ENCODE results near the gene ZBTB7C. TPM values are rescaled to one million over a fixed set of nuclear protein-coding genes. Genes with fewer than 3 reads are reported as not detected.
A peak's percentile ranks its signal among the peaks of the same experiment; 100 is the strongest.

The ZBTB7C gene
- total RNA-seq, 4 donors from 2014 or later: 26.0 to 50.6 (median 46.2) TPM

DNA sequence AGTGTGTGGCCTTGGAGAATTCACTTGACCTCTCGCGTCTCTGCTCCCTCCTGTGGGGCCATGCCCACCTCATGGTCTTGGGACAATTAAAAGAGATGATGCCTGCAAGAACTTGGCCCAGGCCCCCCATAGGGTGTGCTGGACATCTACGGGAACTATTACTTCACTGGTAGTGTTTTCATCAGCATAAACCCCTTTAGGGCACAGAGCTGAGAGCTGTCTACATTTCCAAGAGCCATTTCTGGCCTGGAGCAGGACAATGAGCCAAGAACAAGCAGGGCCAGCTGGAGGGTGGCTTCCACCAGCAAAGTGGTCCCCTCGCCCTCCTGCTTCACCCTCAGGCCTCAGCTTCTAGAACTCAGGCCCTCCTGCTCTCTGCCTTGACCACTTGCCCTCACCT is 232.3 kb downstream of the ZBTB7C start:
- TF ChIP-seq, protein P1, sequence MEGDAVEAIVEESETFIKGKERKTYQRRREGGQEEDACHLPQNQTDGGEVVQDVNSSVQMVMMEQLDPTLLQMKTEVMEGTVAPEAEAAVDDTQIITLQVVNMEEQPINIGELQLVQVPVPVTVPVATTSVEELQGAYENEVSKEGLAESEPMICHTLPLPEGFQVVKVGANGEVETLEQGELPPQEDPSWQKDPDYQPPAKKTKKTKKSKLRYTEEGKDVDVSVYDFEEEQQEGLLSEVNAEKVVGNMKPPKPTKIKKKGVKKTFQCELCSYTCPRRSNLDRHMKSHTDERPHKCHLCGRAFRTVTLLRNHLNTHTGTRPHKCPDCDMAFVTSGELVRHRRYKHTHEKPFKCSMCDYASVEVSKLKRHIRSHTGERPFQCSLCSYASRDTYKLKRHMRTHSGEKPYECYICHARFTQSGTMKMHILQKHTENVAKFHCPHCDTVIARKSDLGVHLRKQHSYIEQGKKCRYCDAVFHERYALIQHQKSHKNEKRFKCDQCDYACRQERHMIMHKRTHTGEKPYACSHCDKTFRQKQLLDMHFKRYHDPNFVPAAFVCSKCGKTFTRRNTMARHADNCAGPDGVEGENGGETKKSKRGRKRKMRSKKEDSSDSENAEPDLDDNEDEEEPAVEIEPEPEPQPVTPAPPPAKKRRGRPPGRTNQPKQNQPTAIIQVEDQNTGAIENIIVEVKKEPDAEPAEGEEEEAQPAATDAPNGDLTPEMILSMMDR (IDR thresholded peaks at IDR 0.05): no peak
- TF ChIP-seq POLR2A (IDR thresholded peaks at IDR 0.05) (no peak), POLR2AphosphoS5 (IDR thresholded peaks at IDR 0.05) (no peak), EP300 (IDR thresholded peaks at IDR 0.05) (no peak)
- 70% methylated on average over 4 of the region's 4 CpGs for WGBS
- no peaks in the 10 kb centered on the region for H3K27me3 ChIP-seq
- H3K4me3 ChIP-seq: no peak overlapping the region
- no peak for DNase-seq (ENCODE audit: low spot score in 2 of 2)
- no peaks in the 10 kb centered on the region for H3K9me3 ChIP-seq
- no peaks in the 10 kb centered on the region for H3K36me3 ChIP-seq
- H3K4me1 ChIP-seq: peaks cover 7% of the 10 kb centered on the region
- no peak overlapping the region for H3K27ac ChIP-seq

DNA sequence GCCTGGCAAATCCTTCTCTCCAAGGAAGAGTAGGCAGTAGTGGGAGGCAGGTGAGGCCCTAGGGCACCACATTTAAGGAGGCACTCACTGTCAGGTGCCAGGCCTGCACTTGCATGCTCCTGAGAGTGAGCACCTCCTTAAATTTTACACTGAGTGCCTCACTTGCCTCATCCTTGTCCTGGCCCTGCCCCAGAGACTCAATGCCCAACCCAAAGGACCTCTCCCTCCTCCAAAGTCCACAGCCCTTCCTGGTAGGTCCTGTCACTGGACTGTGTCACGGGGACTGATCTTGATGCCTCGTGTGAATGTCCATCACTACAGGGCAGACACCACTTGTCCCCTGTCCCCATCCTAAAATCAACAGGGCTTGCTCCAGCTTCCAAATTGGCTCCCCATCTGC is 235.6 kb downstream of the ZBTB7C start:
- WGBS: 97% methylated on average over 2 of the region's 2 CpGs
- Histone ChIP-seq H3K36me3 (no peaks in the 10 kb centered on the region), H3K4me1 (peaks cover 7% of the 10 kb centered on the region), H3K27me3 (no peaks in the 10 kb centered on the region), H3K9me3 (no peaks in the 10 kb centered on the region), H3K27ac (no peak overlapping the region), H3K4me3 (no peak overlapping the region)
- DNase-seq (ENCODE audit: low spot score in 2 of 2): no peak
- no peak for TF ChIP-seq POLR2A (IDR thresholded peaks at IDR 0.05)
- TF ChIP-seq EP300 (IDR thresholded peaks at IDR 0.05): no peak
- TF ChIP-seq POLR2AphosphoS5 (IDR thresholded peaks at IDR 0.05): no peak
- TF ChIP-seq, protein P1 (IDR thresholded peaks at IDR 0.05): no peak

GRCh38 chr18:48172226-48173006 is 236.8 kb downstream of the ZBTB7C start:
- TF ChIP-seq POLR2A (IDR thresholded peaks at IDR 0.05) (no peak), EP300 (IDR thresholded peaks at IDR 0.05) (no peak), POLR2AphosphoS5 (IDR thresholded peaks at IDR 0.05) (no peak)
- TF ChIP-seq, protein P1 (IDR thresholded peaks at IDR 0.05): no peak
- 86% methylated on average over 1 of the region's 19 CpGs for whole genome bisulfite sequencing
- no peaks in the 10 kb centered on the region for H3K36me3 ChIP-seq
- H3K4me3 ChIP-seq: no peak overlapping the region
- H3K9me3 ChIP-seq: no peaks in the 10 kb centered on the region
- H3K27ac ChIP-seq: no peak overlapping the region
- DNase-seq (ENCODE audit: low spot score in 2 of 2): no peak
- H3K27me3 ChIP-seq: no peaks in the 10 kb centered on the region
- H3K4me1 ChIP-seq: peaks cover 8% of the 10 kb centered on the region

DNA sequence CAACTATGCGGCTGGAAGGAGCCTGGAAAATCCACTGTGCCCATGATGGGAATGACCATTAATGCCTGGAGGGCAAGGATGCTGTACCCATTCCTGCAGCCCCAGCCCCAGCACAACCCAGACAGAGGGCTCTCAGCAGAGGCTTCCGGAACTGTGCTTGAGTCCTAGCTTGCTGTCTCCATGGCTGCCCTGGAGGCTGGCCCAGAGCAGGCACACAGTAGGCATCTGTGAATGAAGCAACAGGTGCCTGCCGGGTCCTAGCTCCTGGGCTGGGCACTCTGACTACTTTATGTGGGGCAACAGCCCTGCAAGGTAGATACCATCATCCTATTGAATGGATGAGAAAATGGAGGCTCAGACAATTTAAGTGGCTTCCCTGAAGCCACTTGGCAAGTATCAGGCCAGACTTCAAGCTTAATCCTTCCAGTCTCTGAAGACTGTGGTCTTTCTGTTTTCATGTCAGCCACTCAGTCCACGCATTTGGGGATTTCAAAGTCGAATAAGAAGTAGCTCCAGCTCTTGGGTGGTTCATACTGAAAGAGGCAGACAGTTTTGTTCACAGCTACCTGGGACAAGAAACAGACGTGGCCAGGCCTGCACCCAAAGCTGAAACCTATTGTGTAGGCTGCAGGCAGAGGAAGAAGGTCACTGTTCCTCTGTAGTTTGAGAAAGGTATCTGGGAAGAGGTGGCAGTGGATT is 237.5 kb downstream of the ZBTB7C start:
- H3K4me3 ChIP-seq: no peak overlapping the region
- no peaks in the 10 kb centered on the region for H3K27me3 ChIP-seq
- peaks cover 7% of the 10 kb centered on the region for H3K4me1 ChIP-seq
- no peak for DNase-seq (ENCODE audit: low spot score in 2 of 2)
- TF ChIP-seq, protein P1 (IDR thresholded peaks at IDR 0.05): no peak
- TF ChIP-seq EP300 (IDR thresholded peaks at IDR 0.05) (no peak), POLR2AphosphoS5 (IDR thresholded peaks at IDR 0.05) (no peak), POLR2A (IDR thresholded peaks at IDR 0.05) (no peak)
- no peak overlapping the region for H3K27ac ChIP-seq
- H3K9me3 ChIP-seq: no peaks in the 10 kb centered on the region
- H3K36me3 ChIP-seq: no peaks in the 10 kb centered on the region
- WGBS: 93% methylated on average over 4 of the region's 6 CpGs

DNA sequence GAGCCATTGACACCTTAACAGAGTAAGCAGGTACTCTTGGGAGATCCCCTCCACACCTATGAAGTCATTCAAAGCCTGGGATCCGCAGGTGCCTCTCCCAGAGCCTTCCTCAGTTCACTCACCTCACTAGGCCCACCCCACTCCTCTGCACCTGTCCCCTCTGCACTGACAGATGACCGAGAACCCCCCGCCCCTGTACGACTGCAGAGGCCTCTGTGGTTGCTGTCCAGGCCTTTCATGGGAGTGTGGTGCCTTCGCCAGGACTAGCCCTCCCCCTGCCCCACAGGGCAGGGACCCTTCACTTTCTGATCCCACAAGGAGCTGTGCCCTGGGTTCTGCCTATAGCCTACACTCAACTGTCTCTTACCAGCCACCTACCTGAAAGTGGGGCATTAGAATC is 238.5 kb downstream of the ZBTB7C start:
- Histone ChIP-seq H3K9me3 (no peaks in the 10 kb centered on the region), H3K4me3 (no peak overlapping the region), H3K36me3 (no peaks in the 10 kb centered on the region), H3K4me1 (peaks cover 7% of the 10 kb centered on the region), H3K27me3 (no peaks in the 10 kb centered on the region), H3K27ac (no peak overlapping the region)
- TF ChIP-seq, protein P1 (IDR thresholded peaks at IDR 0.05): no peak
- TF ChIP-seq POLR2A (IDR thresholded peaks at IDR 0.05) (no peak), EP300 (IDR thresholded peaks at IDR 0.05) (no peak), POLR2AphosphoS5 (IDR thresholded peaks at IDR 0.05) (no peak)
- DNase-seq (ENCODE audit: low spot score in 2 of 2): peak in 1 of 2 donors; percentile 45
- WGBS: 98% methylated on average over 5 of the region's 5 CpGs
